Measurements from ENCODE around the gene DLL1. TPM values are rescaled to one million over a fixed set of nuclear protein-coding genes. Genes with fewer than 3 reads are reported as not detected.
"Not testable (repeated sequence)": the region's sequence is repeated elsewhere in the genome, so short reads cannot be mapped to it uniquely, and the experiment has no call there.

The DLL1 gene
- total and polyA plus RNA-seq, 4 experiments from 2014 or later = 0.07 to 3.4 (median 1.7) TPM; not detected in 1

- Mint-ChIP-seq H3K27me3 (peaks cover 4 to 7% of the 10 kb centered on the region in 2 donors), H3K36me3 (no peaks in the 10 kb centered on the region), H3K4me3 (no peak overlapping the region), H3K9me3 (no peaks in the 10 kb centered on the region), H3K4me1 (peaks cover 10 to 25% (median 13%) of the 10 kb centered on the region in 4 donors), H3K27ac (no peak overlapping the region)
- intact Hi-C loops (cut with micrococcal nuclease) = no loop called here
- H3K36me3 ChIP-seq (ENCODE audit: insufficient read depth, low read length) = no peaks in the 10 kb centered on the region
- no peaks in the 10 kb centered on the region for H3K27me3 ChIP-seq (ENCODE audit: insufficient read depth, low read length)
- DNase-seq = no peak
- H3K4me3 ChIP-seq (ENCODE audit: low read length in 2 of 2) = no peak overlapping the region
- CTCF ChIA-PET (ENCODE audit: partially characterized antibody) = interaction anchor here (1.3 to 1.8 kb wide), 2 partner anchors 12 to 24 kb away, joined by 4 to 5 read pairs; no protein-coding TSS in a partner anchor
- H3K27ac ChIP-seq (ENCODE audit: low read depth, low read length) = no peak overlapping the region
- peaks cover 22% of the 10 kb centered on the region for H3K4me1 ChIP-seq (ENCODE audit: insufficient read depth, low read length)
- POLR2A ChIA-PET (ENCODE audit: partially characterized antibody) = no interaction called here
- H3K9me3 ChIP-seq (ENCODE audit: control insufficient read depth in 1 of 2, low read length in 2 of 2) = no peaks in the 10 kb centered on the region
These were observed 22.4 kb downstream of the DLL1 start for GRCh38 chr6:170268216-170269129.

GRCh38 chr6:170267688-170268087 lies 23.2 kb downstream of the DLL1 start:
- ChIA-PET POLR2A (ENCODE audit: partially characterized antibody) (no interaction called here), CTCF (ENCODE audit: partially characterized antibody) (no interaction called here)
- H3K27me3 Mint-ChIP-seq = peaks cover 8 to 9% of the 10 kb centered on the region in 2 donors

GRCh38 chr6:170266061-170266825 lies 24.6 kb downstream of the DLL1 start:
- POLR2A ChIA-PET (ENCODE audit: partially characterized antibody) = no interaction called here
- Histone ChIP-seq H3K27ac (ENCODE audit: low read depth, low read length) (no peak overlapping the region), H3K4me3 (ENCODE audit: low read length in 2 of 2) (no peak overlapping the region), H3K36me3 (ENCODE audit: insufficient read depth, low read length) (no peaks in the 10 kb centered on the region), H3K4me1 (ENCODE audit: insufficient read depth, low read length) (peaks cover 3% of the 10 kb centered on the region), H3K27me3 (ENCODE audit: insufficient read depth, low read length) (no peaks in the 10 kb centered on the region), H3K9me3 (ENCODE audit: control insufficient read depth in 1 of 2, low read length in 2 of 2) (no peaks in the 10 kb centered on the region)
- Mint-ChIP-seq H3K9me3 (no peaks in the 10 kb centered on the region), H3K4me3 (no peak overlapping the region), H3K36me3 (no peaks in the 10 kb centered on the region), H3K27me3 (peaks cover 4 to 8% of the 10 kb centered on the region in 2 donors), H3K27ac (peak overlapping the region in 1 of 7 donors; percentile 9), H3K4me1 (peaks cover under 1 to 5% (median under 1%) of the 10 kb centered on the region in 4 donors)
- intact Hi-C loops (cut with micrococcal nuclease) = no loop called here
- no peak for DNase-seq
- CTCF ChIA-PET (ENCODE audit: partially characterized antibody) = no interaction called here

More at GRCh38 chr6:170267688-170268087, 23.2 kb downstream of the DLL1 start:
- H3K27ac ChIP-seq (ENCODE audit: low read depth, low read length) = no peak overlapping the region
- Mint-ChIP-seq H3K9me3 (no peaks in the 10 kb centered on the region), H3K27ac (no peak overlapping the region), H3K4me3 (no peak overlapping the region), H3K36me3 (no peaks in the 10 kb centered on the region), H3K4me1 (peaks cover 8 to 19% (median 11%) of the 10 kb centered on the region in 4 donors)
- no peak for DNase-seq
- no peaks in the 10 kb centered on the region for H3K36me3 ChIP-seq (ENCODE audit: insufficient read depth, low read length)
- H3K4me1 ChIP-seq (ENCODE audit: insufficient read depth, low read length) = peaks cover 17% of the 10 kb centered on the region
- H3K4me3 ChIP-seq (ENCODE audit: low read length in 2 of 2) = no peak overlapping the region
- H3K9me3 ChIP-seq (ENCODE audit: control insufficient read depth in 1 of 2, low read length in 2 of 2) = no peaks in the 10 kb centered on the region
- H3K27me3 ChIP-seq (ENCODE audit: insufficient read depth, low read length) = no peaks in the 10 kb centered on the region
- intact Hi-C loops (cut with micrococcal nuclease) = no loop called here

- H3K9me3 Mint-ChIP-seq = peaks cover 0 to under 1% (median 0%) of the 10 kb centered on the region in 8 donors
- no peaks in the 10 kb centered on the region for H3K4me1 Mint-ChIP-seq
- Histone ChIP-seq H3K4me1 (ENCODE audit: insufficient read depth, low read length) (no peaks in the 10 kb centered on the region), H3K4me3 (ENCODE audit: low read length in 2 of 2) (no peak overlapping the region), H3K27me3 (ENCODE audit: insufficient read depth, low read length) (no peaks in the 10 kb centered on the region), H3K27ac (ENCODE audit: low read depth, low read length) (no peak overlapping the region), H3K36me3 (ENCODE audit: insufficient read depth, low read length) (no peaks in the 10 kb centered on the region), H3K9me3 (ENCODE audit: control insufficient read depth in 1 of 2, low read length in 2 of 2) (no peaks in the 10 kb centered on the region)
- ChIA-PET CTCF (ENCODE audit: partially characterized antibody) (no interaction called here), POLR2A (ENCODE audit: partially characterized antibody) (no interaction called here)
- DNase-seq = no peak
- H3K4me3 Mint-ChIP-seq = no peak overlapping the region
- intact Hi-C loops (cut with micrococcal nuclease) = no loop called here
- no peaks in the 10 kb centered on the region for H3K36me3 Mint-ChIP-seq
- no peak overlapping the region for H3K27ac Mint-ChIP-seq
- H3K27me3 Mint-ChIP-seq = peaks cover 4 to 8% of the 10 kb centered on the region in 2 donors
These were observed 25.2 kb downstream of the DLL1 start for GRCh38 chr6:170265655-170266054.

GRCh38 chr6:170264644-170265043 lies 26.2 kb downstream of the DLL1 start:
- H3K4me1 ChIP-seq (ENCODE audit: insufficient read depth, low read length); CTCF ChIA-PET (ENCODE audit: partially characterized antibody); H3K27ac Mint-ChIP-seq; H3K4me3 ChIP-seq (ENCODE audit: low read length in 2 of 2); DNase-seq; H3K36me3 Mint-ChIP-seq; POLR2A ChIA-PET (ENCODE audit: partially characterized antibody); H3K4me1 Mint-ChIP-seq; intact Hi-C loops (cut with micrococcal nuclease); H3K4me3 Mint-ChIP-seq; H3K27ac ChIP-seq (ENCODE audit: low read depth, low read length); H3K9me3 ChIP-seq (ENCODE audit: control insufficient read depth in 1 of 2, low read length in 2 of 2); H3K36me3 ChIP-seq (ENCODE audit: insufficient read depth, low read length); H3K27me3 ChIP-seq (ENCODE audit: insufficient read depth, low read length); H3K9me3 Mint-ChIP-seq: not testable (repeated sequence)
- peaks cover 4 to 10% of the 10 kb centered on the region in 2 donors for H3K27me3 Mint-ChIP-seq

GRCh38 chr6:170264086-170264485 lies 26.8 kb downstream of the DLL1 start:
- DNase-seq = no peak
- H3K36me3 Mint-ChIP-seq = no peaks in the 10 kb centered on the region
- POLR2A ChIA-PET (ENCODE audit: partially characterized antibody) = no interaction called here
- H3K9me3 Mint-ChIP-seq = peaks cover 0 to 2% (median 0%) of the 10 kb centered on the region in 8 donors
- no peak overlapping the region for H3K4me3 Mint-ChIP-seq
- Histone ChIP-seq H3K4me1 (ENCODE audit: insufficient read depth, low read length) (no peaks in the 10 kb centered on the region), H3K36me3 (ENCODE audit: insufficient read depth, low read length) (no peaks in the 10 kb centered on the region), H3K27ac (ENCODE audit: low read depth, low read length) (no peak overlapping the region), H3K4me3 (ENCODE audit: low read length in 2 of 2) (no peak overlapping the region), H3K9me3 (ENCODE audit: control insufficient read depth in 1 of 2, low read length in 2 of 2) (no peaks in the 10 kb centered on the region), H3K27me3 (ENCODE audit: insufficient read depth, low read length) (no peaks in the 10 kb centered on the region)
- H3K27me3 Mint-ChIP-seq = peaks cover 4 to 10% of the 10 kb centered on the region in 2 donors
- no peaks in the 10 kb centered on the region for H3K4me1 Mint-ChIP-seq
- intact Hi-C loops (cut with micrococcal nuclease) = no loop called here
- no peak overlapping the region for H3K27ac Mint-ChIP-seq
- CTCF ChIA-PET (ENCODE audit: partially characterized antibody) = no interaction called here

- Mint-ChIP-seq H3K4me3 (no peak overlapping the region), H3K36me3 (no peaks in the 10 kb centered on the region), H3K27me3 (peaks cover 4 to 10% of the 10 kb centered on the region in 2 donors), H3K4me1 (no peaks in the 10 kb centered on the region), H3K9me3 (peaks cover 0 to 2% (median 0%) of the 10 kb centered on the region in 8 donors), H3K27ac (no peak overlapping the region)
- Histone ChIP-seq H3K4me1 (ENCODE audit: insufficient read depth, low read length) (no peaks in the 10 kb centered on the region), H3K9me3 (ENCODE audit: control insufficient read depth in 1 of 2, low read length in 2 of 2) (no peaks in the 10 kb centered on the region), H3K27me3 (ENCODE audit: insufficient read depth, low read length) (no peaks in the 10 kb centered on the region), H3K36me3 (ENCODE audit: insufficient read depth, low read length) (no peaks in the 10 kb centered on the region), H3K27ac (ENCODE audit: low read depth, low read length) (no peak overlapping the region), H3K4me3 (ENCODE audit: low read length in 2 of 2) (no peak overlapping the region)
- POLR2A ChIA-PET (ENCODE audit: partially characterized antibody) = no interaction called here
- CTCF ChIA-PET (ENCODE audit: partially characterized antibody) = interaction anchor here (0.7 kb wide), 1 partner anchor 9 kb away, joined by 3 read pairs; no protein-coding TSS in a partner anchor
- intact Hi-C loops (cut with micrococcal nuclease) = no loop called here
- no peak for DNase-seq
These were observed 27.5 kb downstream of the DLL1 start for GRCh38 chr6:170263410-170263809.

All from CD4-positive, alpha-beta memory T cell (primary cell).